ENCODE data around the gene ZC3H12D. TPM values are rescaled to one million over a fixed set of nuclear protein-coding genes. Genes with fewer than 3 reads are reported as not detected.

ZC3H12D gene
- total and polyA plus RNA-seq, 2 of the 8 experiments (the other 6 are each of a cell fraction or from before 2014, with no cell fraction given), result 0.05 to 0.07 TPM

DNA sequence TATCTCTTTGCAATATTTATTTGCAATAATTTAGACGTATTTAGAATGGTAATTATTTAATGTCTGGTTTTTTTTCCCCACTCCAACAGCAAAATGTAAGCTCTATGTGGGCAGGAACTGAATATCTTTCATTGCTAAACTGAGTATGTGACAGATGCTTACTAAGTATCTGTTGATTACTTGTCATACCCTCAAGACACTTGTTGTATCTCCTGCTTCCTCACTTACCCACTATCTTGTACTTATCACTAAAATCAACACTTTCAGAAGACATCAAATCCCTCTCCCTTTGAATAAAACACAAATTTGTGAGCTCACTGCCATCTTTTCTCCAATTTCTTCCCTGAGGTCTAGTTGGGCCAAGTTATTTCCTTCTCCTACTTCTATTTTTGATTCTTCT is 30.7 kb upstream of the ZC3H12D start:
- DNase-seq (ENCODE audit: low read depth in 1 of 2, low spot score in 2 of 2) (no peak), FAIRE-seq (no peak)
- Histone ChIP-seq H3K79me2 (ENCODE audit: control insufficient read depth in 1 of 2, insufficient read depth in 2 of 2, low read length in 2 of 2) (no peaks in the 10 kb centered on the region), H2BK15ac (ENCODE audit: low read length) (no peak overlapping the region), H4K5ac (ENCODE audit: insufficient read length, low read depth, low read length) (no peak overlapping the region), H2BK20ac (ENCODE audit: low read length) (no peak overlapping the region), H2AFZ (ENCODE audit: low read length) (no peak overlapping the region), H2BK12ac (ENCODE audit: low read depth, low read length) (no peak overlapping the region), H4K8ac (ENCODE audit: extremely low read depth, insufficient read depth, low read length) (no peak overlapping the region), H3K4me1 (replicated peaks in 1 of 4; ENCODE audit: control insufficient read depth in 3 of 4, insufficient read depth in 4 of 4, low read length in 3 of 4) (no peaks in the 10 kb centered on the region), H3K23me2 (ENCODE audit: low read depth, low read length) (no peaks in the 10 kb centered on the region), H3K27ac (ENCODE audit: low read depth, low read length) (no peak overlapping the region), H2BK5ac (ENCODE audit: low read depth, low read length) (no peak overlapping the region), H3K4me3 (ENCODE audit: extremely low read depth in 1 of 4, insufficient read depth in 2 of 4, low read depth in 3 of 4, low read length in 4 of 4) (no peak overlapping the region), H3K4ac (replicated peaks; ENCODE audit: insufficient read length, low read depth, low read length) (no peak overlapping the region), H3K18ac (ENCODE audit: extremely low read depth, low read length) (no peak overlapping the region), H4K91ac (replicated peaks; ENCODE audit: insufficient read length, low read length) (no peak overlapping the region), H3K14ac (ENCODE audit: insufficient read length) (no peak overlapping the region), H3K9me3 (ENCODE audit: insufficient read depth in 2 of 2, low read depth in 1 of 2, low read length in 1 of 2) (no peaks in the 10 kb centered on the region), H3K9ac (replicated peaks in 1 of 4; ENCODE audit: extremely low read depth in 1 of 4, low read depth in 3 of 4, low read length in 3 of 4) (no peak overlapping the region), H3K56ac (replicated peaks; ENCODE audit: insufficient read length, low read depth, low read length) (no peak overlapping the region), H4K20me1 (replicated peaks in 1 of 2; ENCODE audit: control insufficient read depth in 1 of 2, insufficient read depth in 2 of 2, low read length in 2 of 2) (peaks cover 0 to 4% of the 10 kb centered on the region in 2 experiments), H3K36me3 (ENCODE audit: control insufficient read depth in 2 of 4, insufficient read depth in 4 of 4, low read length in 3 of 4) (peaks cover 0 to 11% (median 0%) of the 10 kb centered on the region in 4 experiments; a peak in 2 of 8 replicates), H3K4me2 (ENCODE audit: insufficient read depth in 1 of 2, low read depth in 2 of 2, low read length in 2 of 2) (no peak overlapping the region), H3K23ac (ENCODE audit: insufficient read length) (no peak overlapping the region), H3K79me1 (ENCODE audit: low read depth, low read length) (no peaks in the 10 kb centered on the region), H2BK120ac (replicated peaks; ENCODE audit: low read depth, low read length) (no peak overlapping the region), H3K27me3 (replicated peaks in 1 of 4; ENCODE audit: control insufficient read depth in 3 of 4, extremely low read depth in 1 of 4, insufficient read depth in 3 of 4, low read length in 3 of 4) (no peaks in the 10 kb centered on the region), H2AK5ac (ENCODE audit: low read depth, low read length) (no peak overlapping the region)
- CTCF ChIA-PET (ENCODE audit: partially characterized antibody), result interaction anchor here (0.6 to 1.5 kb wide), 9 partner anchors 11 to 487 kb away, joined by 3 to 11 read pairs (median 4); no protein-coding TSS in a partner anchor
- WGBS, 2 experiments (ENCODE audit: extremely low coverage in 1 of 2, insufficient coverage in 1 of 2, insufficient read length in 1 of 2, insufficient replicate concordance in 2 of 2, low coverage in 1 of 2, low lambda C conversion rate in 2 of 2, missing lambda C conversion rate in 1 of 2), result 85% methylated on average over 1 of the region's 1 CpG; no CpG with 5 or more reads in 1 of the 2 experiments
- POLR2A ChIA-PET (ENCODE audit: partially characterized antibody), result interaction anchor here (0.9 to 1.3 kb wide), 2 partner anchors 8 to 9 kb away, joined by 3 to 4 read pairs; no protein-coding TSS in a partner anchor
- no peak for TF ChIP-seq HDAC6 (IDR thresholded peaks at IDR 0.05; ENCODE audit: low read depth, low read length)
- no peak for TF ChIP-seq TBP (IDR thresholded peaks at IDR 0.05; ENCODE audit: low read depth, low read length)
